Measurements from ENCODE around the gene PTPRT. TPM values are rescaled to one million over a fixed set of nuclear protein-coding genes. Genes with fewer than 3 reads are reported as not detected.

The PTPRT gene
- total and polyA plus RNA-seq, 10 of the 15 experiments (the other 5 are each of a cell fraction or from before 2014, with no cell fraction given): not detected

DNA sequence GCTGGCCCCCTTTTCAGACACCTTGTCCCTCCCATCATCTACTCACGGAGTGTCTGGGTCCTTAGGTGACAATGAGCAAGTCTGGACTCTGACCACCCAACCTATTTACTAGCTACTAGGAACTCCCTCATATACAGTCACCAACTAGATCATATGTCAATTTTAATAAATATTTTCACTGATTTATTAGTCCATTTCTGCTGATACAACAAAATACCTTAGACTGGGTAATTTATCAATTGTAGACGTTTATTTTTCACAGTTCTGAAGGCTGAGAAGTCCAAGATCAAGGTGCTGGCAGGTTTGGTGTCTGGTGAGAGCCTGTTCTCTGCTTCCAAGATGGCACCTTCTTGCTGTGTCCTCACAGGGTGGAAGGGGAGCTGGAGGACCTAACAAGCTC is 229.7 kb downstream of the PTPRT start:
- no peak overlapping the region for H3K4me2 ChIP-seq (ENCODE audit: control insufficient read depth, insufficient read depth)
- H3K4me1 ChIP-seq (ENCODE audit: control insufficient read depth, insufficient read depth, low read length): no peaks in the 10 kb centered on the region
- no peak overlapping the region for H2AFZ ChIP-seq (ENCODE audit: control insufficient read depth, low read depth, low read length)
- ChIA-PET CTCF (no interaction called here), RAD21 (ENCODE audit: unreplicated experiment) (no interaction called here), SMC1A (ENCODE audit: uncharacterized antibody, unreplicated experiment) (no interaction called here), POLR2A (no interaction called here)
- no peaks in the 10 kb centered on the region for H3K36me3 ChIP-seq (ENCODE audit: control insufficient read depth in 2 of 2, insufficient read depth in 2 of 2, low read length in 1 of 2)
- no peak overlapping the region for H3K9ac ChIP-seq (ENCODE audit: control insufficient read depth, insufficient read depth, low read length)
- no peaks in the 10 kb centered on the region for H3K27me3 ChIP-seq (replicated peaks in 1 of 2; ENCODE audit: control insufficient read depth in 2 of 2, insufficient read depth in 2 of 2, low read length in 1 of 2)
- intact Hi-C loops (cut with micrococcal nuclease; ENCODE audit: unreplicated experiment): no loop called here
- no TSS peak for BruUV-seq (replicated peaks)
- H3K4me3 ChIP-seq: no peak overlapping the region
- 4% methylated on average over 2 of the region's 2 CpGs for WGBS (ENCODE audit: insufficient coverage, insufficient replicate concordance, low lambda C conversion rate, missing lambda C conversion rate)
- no peaks in the 10 kb centered on the region for H4K20me1 ChIP-seq (ENCODE audit: control insufficient read depth, insufficient read depth)
- no peaks in the 10 kb centered on the region for H3K9me3 ChIP-seq (replicated peaks; ENCODE audit: control insufficient read depth, insufficient read depth, low read length)
- H3K27ac ChIP-seq (ENCODE audit: control insufficient read depth, insufficient read depth): no peak overlapping the region
- no peak for ATAC-seq
- no peaks in the 10 kb centered on the region for H3K79me2 ChIP-seq (ENCODE audit: control insufficient read depth, insufficient read depth, low read length)
- TF ChIP-seq JUNB (IDR thresholded peaks at IDR 0.05) (no peak), POLR2AphosphoS2 (IDR thresholded peaks at IDR 0.05; ENCODE audit: low read depth, low read length) (no peak), MTA2 (IDR thresholded peaks at IDR 0.05; ENCODE audit: low read depth) (no peak), MEF2B (IDR thresholded peaks at IDR 0.05; ENCODE audit: partially characterized antibody, poor library complexity, severe bottlenecking) (no peak), BACH1 (IDR thresholded peaks at IDR 0.05; ENCODE audit: borderline replicate concordance) (no peak)
- TF ChIP-seq, protein P1, sequence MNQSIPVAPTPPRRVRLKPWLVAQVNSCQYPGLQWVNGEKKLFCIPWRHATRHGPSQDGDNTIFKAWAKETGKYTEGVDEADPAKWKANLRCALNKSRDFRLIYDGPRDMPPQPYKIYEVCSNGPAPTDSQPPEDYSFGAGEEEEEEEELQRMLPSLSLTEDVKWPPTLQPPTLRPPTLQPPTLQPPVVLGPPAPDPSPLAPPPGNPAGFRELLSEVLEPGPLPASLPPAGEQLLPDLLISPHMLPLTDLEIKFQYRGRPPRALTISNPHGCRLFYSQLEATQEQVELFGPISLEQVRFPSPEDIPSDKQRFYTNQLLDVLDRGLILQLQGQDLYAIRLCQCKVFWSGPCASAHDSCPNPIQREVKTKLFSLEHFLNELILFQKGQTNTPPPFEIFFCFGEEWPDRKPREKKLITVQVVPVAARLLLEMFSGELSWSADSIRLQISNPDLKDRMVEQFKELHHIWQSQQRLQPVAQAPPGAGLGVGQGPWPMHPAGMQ (IDR thresholded peaks at IDR 0.05; ENCODE audit: borderline replicate concordance): no peak
- TF ChIP-seq, protein P2, sequence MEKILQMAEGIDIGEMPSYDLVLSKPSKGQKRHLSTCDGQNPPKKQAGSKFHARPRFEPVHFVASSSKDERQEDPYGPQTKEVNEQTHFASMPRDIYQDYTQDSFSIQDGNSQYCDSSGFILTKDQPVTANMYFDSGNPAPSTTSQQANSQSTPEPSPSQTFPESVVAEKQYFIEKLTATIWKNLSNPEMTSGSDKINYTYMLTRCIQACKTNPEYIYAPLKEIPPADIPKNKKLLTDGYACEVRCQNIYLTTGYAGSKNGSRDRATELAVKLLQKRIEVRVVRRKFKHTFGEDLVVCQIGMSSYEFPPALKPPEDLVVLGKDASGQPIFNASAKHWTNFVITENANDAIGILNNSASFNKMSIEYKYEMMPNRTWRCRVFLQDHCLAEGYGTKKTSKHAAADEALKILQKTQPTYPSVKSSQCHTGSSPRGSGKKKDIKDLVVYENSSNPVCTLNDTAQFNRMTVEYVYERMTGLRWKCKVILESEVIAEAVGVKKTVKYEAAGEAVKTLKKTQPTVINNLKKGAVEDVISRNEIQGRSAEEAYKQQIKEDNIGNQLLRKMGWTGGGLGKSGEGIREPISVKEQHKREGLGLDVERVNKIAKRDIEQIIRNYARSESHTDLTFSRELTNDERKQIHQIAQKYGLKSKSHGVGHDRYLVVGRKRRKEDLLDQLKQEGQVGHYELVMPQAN (conservative IDR thresholded peaks at IDR 0.05): no peak
- no peak for DNase-seq (ENCODE audit: low read depth, low spot score)
- no peak for FAIRE-seq
- in situ Hi-C loops (cut with MboI): no loop called here
